ENCODE data around the gene KAZN.

KAZN gene

DNA sequence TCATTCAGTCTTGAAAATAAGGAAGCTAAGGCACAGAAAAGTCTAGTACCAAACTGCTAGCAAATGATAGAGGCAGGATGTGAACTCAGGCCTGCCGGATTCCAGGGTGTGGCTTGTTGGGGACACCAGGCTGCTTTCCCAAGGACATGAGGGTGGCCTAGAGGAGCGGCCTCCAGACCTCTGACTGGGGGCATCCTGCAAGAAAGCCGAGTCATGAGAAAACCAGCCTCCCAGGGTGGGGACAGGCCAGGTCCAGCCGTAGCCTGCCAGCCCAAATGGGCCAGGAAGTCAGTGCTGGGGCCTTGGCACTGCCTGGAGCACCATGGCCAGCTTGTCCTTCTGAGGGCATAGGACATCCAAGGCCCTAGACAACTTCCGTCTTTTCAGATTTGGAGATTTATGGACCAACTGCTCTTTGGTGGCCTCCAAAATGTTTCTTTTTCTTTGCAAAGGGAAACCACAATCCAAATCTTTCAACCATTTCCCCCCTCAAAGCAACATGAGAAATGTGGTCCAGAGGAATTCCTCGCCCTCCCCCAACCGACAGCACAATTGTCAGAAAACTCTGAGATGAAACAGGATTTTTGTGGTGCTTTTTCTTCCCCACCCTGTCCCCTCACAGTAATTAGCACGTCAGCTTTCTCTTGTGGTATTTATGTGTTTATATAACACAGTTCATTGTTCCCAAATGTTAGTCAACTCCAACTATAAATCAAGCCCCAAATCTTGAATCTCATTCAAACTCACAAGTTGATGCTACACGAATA, 212.3 kb downstream of the KAZN start:
- no peak overlapping the region for H3K27ac ChIP-seq (ENCODE audit: extremely low read depth, low read depth, low read length)
- H3K4me1 ChIP-seq (ENCODE audit: control insufficient read depth, insufficient read depth, low read length), result no peaks in the 10 kb centered on the region
- TF ChIP-seq ZSCAN16 (tag by site-specific recombination; IDR thresholded peaks at IDR 0.05) (no peak), ZBTB20 (tag by site-specific recombination; IDR thresholded peaks at IDR 0.05) (no peak), ZEB2 (tag by site-specific recombination; IDR thresholded peaks at IDR 0.05) (no peak), ZBTB21 (tag by site-specific recombination; IDR thresholded peaks at IDR 0.05) (no peak), GLI2 (tag by site-specific recombination; IDR thresholded peaks at IDR 0.05; ENCODE audit: borderline replicate concordance, low read depth) (no peak), ZNF202 (tag by site-specific recombination; IDR thresholded peaks at IDR 0.05; ENCODE audit: borderline replicate concordance) (no peak), FEZF1 (tag by site-specific recombination; IDR thresholded peaks at IDR 0.05) (no peak), ZNF544 (tag by site-specific recombination; IDR thresholded peaks at IDR 0.05) (no peak), ZNF16 (tag by site-specific recombination; IDR thresholded peaks at IDR 0.05; ENCODE audit: low read depth) (no peak), ZNF658 (tag by site-specific recombination; IDR thresholded peaks at IDR 0.05) (no peak), ZNF473 (tag by site-specific recombination; IDR thresholded peaks at IDR 0.05) (no peak), ZNF707 (tag by site-specific recombination; IDR thresholded peaks at IDR 0.05) (no peak), YY1 (tag by site-specific recombination; IDR thresholded peaks at IDR 0.05) (no peak), ZBTB8A (tag by site-specific recombination; IDR thresholded peaks at IDR 0.05) (no peak)
- TF ChIP-seq, protein P1, sequence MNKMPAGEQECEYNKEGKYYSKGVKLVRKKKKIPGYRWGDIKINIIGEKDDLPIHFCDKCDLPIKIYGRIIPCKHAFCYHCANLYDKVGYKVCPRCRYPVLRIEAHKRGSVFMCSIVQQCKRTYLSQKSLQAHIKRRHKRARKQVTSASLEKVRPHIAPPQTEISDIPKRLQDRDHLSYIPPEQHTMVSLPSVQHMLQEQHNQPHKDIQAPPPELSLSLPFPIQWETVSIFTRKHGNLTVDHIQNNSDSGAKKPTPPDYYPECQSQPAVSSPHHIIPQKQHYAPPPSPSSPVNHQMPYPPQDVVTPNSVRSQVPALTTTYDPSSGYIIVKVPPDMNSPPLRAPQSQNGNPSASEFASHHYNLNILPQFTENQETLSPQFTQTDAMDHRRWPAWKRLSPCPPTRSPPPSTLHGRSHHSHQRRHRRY (tag by site-specific recombination; IDR thresholded peaks at IDR 0.05), result no peak
- TF ChIP-seq, protein P2, sequence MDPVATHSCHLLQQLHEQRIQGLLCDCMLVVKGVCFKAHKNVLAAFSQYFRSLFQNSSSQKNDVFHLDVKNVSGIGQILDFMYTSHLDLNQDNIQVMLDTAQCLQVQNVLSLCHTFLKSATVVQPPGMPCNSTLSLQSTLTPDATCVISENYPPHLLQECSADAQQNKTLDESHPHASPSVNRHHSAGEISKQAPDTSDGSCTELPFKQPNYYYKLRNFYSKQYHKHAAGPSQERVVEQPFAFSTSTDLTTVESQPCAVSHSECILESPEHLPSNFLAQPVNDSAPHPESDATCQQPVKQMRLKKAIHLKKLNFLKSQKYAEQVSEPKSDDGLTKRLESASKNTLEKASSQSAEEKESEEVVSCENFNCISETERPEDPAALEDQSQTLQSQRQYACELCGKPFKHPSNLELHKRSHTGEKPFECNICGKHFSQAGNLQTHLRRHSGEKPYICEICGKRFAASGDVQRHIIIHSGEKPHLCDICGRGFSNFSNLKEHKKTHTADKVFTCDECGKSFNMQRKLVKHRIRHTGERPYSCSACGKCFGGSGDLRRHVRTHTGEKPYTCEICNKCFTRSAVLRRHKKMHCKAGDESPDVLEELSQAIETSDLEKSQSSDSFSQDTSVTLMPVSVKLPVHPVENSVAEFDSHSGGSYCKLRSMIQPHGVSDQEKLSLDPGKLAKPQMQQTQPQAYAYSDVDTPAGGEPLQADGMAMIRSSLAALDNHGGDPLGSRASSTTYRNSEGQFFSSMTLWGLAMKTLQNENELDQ (tag by site-specific recombination; IDR thresholded peaks at IDR 0.05; ENCODE audit: low read depth), result no peak
- no peaks in the 10 kb centered on the region for H3K36me3 ChIP-seq (ENCODE audit: control insufficient read depth in 2 of 2, insufficient read depth in 1 of 2, low read length in 2 of 2)
- ChIA-PET CTCF (interaction anchor here (0.6 kb wide), 1 partner anchor 692 kb away, joined by 3 read pairs; no protein-coding TSS in a partner anchor), POLR2A (no interaction called here)
- no peaks in the 10 kb centered on the region for H3K9me3 ChIP-seq (ENCODE audit: control insufficient read depth, insufficient read depth, low read depth, low read length)
- H3K4me3 ChIP-seq (ENCODE audit: low read depth, low read length), result no peak overlapping the region

DNA sequence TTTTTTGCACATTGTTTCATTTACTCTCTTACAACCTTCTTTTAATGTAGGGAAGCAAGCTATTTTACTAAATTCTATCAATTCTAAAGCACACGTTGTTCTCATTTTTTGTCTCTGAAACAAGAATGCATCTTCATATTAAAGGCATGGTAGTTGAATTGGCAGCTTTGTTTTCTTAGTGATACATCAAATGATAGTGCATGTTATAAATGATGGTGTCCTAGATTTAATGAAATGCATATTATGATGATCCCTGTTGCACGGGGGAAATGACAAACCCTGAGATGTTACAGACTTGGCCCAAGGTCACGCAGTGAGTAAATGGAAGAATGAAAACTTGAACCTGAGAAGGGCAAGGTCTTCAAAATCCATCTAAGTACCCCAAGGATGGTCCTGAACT, 213.1 kb downstream of the KAZN start:
- ChIA-PET CTCF (interaction anchor here (1.2 kb wide), 1 partner anchor 216 kb away, joined by 4 read pairs; no protein-coding TSS in a partner anchor), POLR2A (no interaction called here)

More for the DNA sequence above, 213.1 kb downstream of the KAZN start:
- H3K27ac ChIP-seq (ENCODE audit: extremely low read depth, low read depth, low read length), result no peak overlapping the region
- H3K9me3 ChIP-seq (ENCODE audit: control insufficient read depth, insufficient read depth, low read depth, low read length), result no peaks in the 10 kb centered on the region
- no peak overlapping the region for H3K4me3 ChIP-seq (ENCODE audit: low read depth, low read length)
- no peaks in the 10 kb centered on the region for H3K4me1 ChIP-seq (ENCODE audit: control insufficient read depth, insufficient read depth, low read length)
- TF ChIP-seq ZNF202 (tag by site-specific recombination; IDR thresholded peaks at IDR 0.05; ENCODE audit: borderline replicate concordance) (no peak), ZNF221 (tag by site-specific recombination; IDR thresholded peaks at IDR 0.05; ENCODE audit: borderline replicate concordance) (no peak)
- TF ChIP-seq, protein P3, sequence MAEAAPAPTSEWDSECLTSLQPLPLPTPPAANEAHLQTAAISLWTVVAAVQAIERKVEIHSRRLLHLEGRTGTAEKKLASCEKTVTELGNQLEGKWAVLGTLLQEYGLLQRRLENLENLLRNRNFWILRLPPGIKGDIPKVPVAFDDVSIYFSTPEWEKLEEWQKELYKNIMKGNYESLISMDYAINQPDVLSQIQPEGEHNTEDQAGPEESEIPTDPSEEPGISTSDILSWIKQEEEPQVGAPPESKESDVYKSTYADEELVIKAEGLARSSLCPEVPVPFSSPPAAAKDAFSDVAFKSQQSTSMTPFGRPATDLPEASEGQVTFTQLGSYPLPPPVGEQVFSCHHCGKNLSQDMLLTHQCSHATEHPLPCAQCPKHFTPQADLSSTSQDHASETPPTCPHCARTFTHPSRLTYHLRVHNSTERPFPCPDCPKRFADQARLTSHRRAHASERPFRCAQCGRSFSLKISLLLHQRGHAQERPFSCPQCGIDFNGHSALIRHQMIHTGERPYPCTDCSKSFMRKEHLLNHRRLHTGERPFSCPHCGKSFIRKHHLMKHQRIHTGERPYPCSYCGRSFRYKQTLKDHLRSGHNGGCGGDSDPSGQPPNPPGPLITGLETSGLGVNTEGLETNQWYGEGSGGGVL (tag by site-specific recombination; IDR thresholded peaks at IDR 0.05), result no peak
- H3K36me3 ChIP-seq (ENCODE audit: control insufficient read depth in 2 of 2, insufficient read depth in 1 of 2, low read length in 2 of 2), result no peaks in the 10 kb centered on the region

Measured in HEK293 (cell line).